SK-MEL-5 (cell line): ENCODE results near the gene STK17B. TPM values are rescaled to one million over a fixed set of nuclear protein-coding genes. Genes with fewer than 3 reads are reported as not detected.

ENCODE experiments used
- DNase-seq: peaks from one replicate; pipeline ENCODE4 v3.0.0-alpha.2; 2016; ENCODE audit warnings: low read depth, low spot score
- in situ Hi-C: cut with HindIII; loops from 2 replicates; pipeline ENCODE4 v1.10.0; 2016; ENCODE audit warnings: low sequenced_read_pairs, high pct_unique_total_duplicates, low pct_unique_long_range_greater_than_20kb
- polyA plus RNA-seq, 2 experiments: library from polyadenylated mRNA; depleted of rRNA; stranded (reverse); fragments of >200 nt; gene quantifications; 2 replicates each; pipeline ENCODE4 v1.2.3, GENCODE V29; 2015
- total RNA-seq: library from RNA; depleted of rRNA; stranded (reverse); fragments of >200 nt; shearing (Covaris generic); gene quantifications from 2 replicates; pipeline ENCODE4 v1.2.3, GENCODE V29; 2014; rRNA removed

STK17B gene
- 6.5 and 6.7 TPM in 2 replicates for total RNA-seq
- polyA plus RNA-seq (2015; cell fraction: cytosol; rRNA removed), result 3.1 and 3.7 TPM in 2 replicates
- polyA plus RNA-seq (2015; cell fraction: nucleus; rRNA removed), result 2.9 and 10.2 TPM in 2 replicates

DNA sequence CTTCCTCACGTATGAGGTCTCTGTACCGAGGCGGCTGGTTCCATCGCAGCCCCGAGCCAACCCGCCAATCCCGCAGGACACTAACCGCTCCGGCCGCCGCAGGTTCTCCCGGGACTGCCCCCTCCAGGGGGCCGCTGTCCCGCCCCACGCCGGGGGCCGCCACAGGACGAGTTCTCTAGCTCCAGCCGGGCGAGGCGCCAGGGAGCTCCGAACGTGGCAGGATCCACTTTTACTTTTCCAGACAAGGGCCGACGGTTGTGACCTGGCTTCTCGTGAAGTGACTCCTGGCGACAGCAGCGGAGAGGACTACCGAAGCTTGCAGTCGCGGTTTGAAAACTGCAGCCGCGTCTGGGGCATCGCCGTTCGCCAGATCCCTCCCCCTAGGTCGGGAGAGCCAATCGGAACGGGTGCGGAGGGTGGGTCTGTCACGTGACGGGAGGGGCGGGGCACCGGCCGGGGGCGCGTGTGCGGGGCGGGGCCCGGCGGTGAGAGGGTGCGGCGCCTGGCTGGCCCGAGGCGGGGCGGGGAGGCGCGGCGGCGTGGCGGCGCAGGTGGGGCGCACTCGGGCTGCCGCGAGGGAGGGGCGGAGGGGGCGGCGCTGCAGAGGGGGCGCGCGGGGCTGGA, at the start of gene STK17B:
Gene STK17B, minus strand, starts transcription at position 331 of the 624 bp plus-strand sequence. CDS start 8,195 bp downstream, outside the sequence.
- peak; percentile 91 for DNase-seq
- in situ Hi-C loops, result no loop called here

DNA sequence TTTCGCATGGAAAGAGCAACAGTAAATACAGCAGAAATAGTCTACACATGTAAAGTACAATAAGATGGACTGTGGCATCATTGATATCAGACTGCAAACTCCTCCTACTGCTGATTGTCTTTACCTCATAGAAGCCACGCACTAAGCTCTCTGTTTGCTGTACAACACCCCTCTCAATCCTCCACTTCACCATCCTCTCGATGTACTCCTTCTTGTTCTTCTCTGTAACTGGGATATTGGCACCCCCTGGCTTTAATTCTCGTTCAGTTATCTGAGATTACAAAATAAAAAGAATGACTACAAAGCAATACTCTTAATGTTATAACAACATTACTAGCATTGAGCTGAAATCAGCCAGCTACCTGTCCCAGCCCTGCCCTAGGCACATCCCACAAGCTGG, 49.3 kb upstream of the STK17B start:
- in situ Hi-C loops, result no loop called here
- DNase-seq, result no peak

DNA sequence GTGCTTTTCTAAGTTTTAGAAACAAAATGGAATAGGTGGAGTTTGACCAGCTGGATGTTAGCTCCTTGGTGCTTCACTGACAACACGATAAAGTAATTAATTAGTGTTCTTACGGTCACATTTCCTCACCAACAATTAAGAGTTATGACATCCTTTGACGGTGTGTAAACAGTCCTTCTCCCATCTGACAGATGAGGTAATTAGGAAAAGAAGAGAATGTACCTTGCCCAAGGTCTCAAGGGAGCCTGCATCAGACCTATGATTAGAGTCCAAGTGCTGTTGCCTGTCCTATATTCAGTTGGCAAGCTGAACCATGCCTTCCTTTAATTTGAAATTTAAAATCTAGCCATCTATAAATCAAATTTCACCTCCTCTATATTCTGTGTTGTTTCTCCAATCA, 48.3 kb upstream of the STK17B start:
- in situ Hi-C loops, result no loop called here
- no peak for DNase-seq

DNA sequence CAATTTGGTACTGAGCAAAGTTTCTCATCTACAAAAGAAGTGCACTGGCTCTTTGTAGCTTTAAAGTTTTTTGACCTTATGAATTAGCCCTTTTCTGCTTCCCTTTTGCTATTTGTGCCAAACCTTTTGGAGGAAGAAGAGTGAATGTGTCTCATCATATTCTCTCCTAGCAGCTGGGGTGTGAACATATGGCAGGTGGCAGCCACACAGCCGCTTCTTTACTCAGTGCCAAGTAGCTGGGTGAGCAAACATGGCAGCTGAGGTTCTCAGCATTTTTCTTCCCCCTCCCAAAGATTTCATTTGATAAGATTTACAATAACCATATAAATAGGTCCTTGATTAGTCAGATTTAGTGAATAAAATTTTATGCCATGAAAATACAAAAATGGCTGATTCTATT, 46.7 kb upstream of the STK17B start:
- in situ Hi-C loops, result no loop called here

DNA sequence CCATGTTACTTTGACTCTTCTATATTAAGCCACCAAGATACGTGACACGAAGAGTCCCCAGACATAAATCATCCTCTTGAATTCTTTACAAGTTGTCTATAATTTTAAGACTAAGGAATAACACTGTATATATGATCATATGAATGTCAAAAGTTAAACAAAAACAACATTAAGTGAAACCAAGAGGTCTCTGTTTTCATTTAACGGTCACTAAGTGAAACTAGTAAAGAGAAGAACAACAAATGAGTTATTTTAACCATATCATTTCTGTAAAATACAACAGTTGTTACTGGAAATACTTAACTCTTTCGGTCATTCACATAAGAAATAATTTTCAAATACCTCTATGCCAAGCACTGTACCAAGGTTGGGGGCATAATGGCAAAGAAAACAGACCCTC, 45.7 kb upstream of the STK17B start:
- in situ Hi-C loops, result no loop called here
- DNase-seq, result no peak

More for the DNA sequence above, 46.7 kb upstream of the STK17B start:
- no peak for DNase-seq

DNA sequence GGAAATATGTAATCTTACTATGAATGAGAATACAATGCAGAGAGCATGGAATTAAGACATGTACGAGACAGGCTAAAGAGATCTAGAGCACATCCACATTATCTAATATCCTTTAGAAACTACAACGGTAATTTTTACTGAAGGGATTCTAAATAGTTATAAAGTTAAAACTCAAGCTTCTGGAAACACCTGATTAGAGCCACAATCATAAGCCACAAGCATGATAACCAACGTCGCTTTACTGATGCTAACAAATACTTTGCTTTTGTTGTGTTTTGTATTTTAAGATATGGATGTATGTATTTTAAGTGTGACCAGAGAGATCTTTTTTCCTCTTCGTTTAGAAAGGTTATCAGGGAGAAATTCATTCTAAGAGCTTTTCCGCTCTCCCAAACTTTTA, 44.0 kb upstream of the STK17B start:
- in situ Hi-C loops, result no loop called here
- no peak for DNase-seq

DNA sequence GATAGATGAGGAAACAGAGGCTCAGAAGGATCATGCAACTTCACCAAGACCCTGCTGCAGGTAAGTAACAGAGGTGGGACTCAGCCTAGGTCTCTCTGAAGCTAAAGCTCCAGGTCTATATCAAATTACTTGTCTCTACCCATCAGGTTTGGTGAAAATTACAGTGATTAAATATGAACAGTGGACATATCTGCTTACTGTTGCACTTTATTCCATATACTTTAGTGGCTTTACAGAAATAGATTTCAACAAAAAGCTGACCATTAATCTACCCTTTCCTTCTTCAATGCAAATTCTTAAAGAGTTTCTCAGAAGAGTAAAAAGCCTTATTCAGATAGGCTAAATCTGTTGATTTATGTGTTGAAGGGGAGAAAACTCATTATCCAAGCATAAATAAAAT, 42.8 kb upstream of the STK17B start:
- in situ Hi-C loops, result no loop called here
- no peak for DNase-seq

DNA sequence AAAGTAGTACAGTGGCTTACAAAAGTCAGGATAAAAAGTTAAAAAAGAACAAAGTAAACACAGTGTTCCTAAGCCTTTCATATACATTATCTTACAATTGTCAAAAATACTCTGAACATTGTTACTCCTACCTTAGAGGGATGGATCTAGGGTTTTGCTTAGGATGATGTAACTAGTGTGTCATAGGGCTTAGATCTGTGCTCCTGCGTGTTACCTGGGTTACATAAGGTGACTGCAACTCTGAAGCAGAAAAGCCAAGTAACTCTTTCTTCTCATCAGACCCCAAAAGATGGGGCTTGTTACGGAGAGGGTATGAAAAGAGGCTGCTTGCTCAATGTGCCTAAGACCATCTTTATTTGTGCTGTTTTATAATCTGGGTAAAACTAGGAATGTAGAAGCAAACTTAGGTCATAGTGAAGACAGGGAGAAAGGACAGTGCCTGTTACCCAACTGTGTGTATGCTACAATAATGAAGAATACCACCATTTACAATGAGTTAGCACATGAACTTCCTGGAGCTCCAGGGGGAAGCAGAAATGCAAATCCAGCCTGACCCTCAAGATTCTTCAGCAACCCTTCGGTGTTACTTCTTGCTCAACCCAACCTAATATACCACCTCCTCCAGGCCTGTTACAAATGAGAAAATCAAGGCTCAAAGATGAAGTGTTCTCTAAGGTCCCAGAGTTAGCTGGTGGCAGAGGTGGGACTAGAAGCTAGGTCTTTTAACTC, 42.0 kb upstream of the STK17B start:
- in situ Hi-C loops, result no loop called here
- no peak for DNase-seq

DNA sequence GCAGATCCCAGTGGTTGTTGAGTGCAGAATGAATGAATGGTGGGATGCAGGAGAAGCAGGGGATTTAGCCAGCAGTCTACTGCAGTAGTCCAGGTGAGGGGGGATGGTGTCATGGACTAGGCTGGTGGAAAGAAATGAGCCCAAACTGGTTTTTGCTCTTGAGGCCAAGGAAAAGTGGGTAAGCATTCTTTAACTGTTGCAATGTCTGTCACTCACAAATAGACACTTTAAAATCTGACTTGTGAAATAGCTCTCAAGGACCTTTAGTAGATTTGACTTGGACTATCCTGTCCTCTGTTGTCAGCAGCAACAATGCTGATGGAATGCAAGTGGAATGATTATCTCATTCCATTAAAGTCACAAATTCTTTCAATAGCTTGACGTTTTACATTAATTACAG, 37.5 kb upstream of the STK17B start:
- in situ Hi-C loops, result no loop called here
- DNase-seq, result no peak

DNA sequence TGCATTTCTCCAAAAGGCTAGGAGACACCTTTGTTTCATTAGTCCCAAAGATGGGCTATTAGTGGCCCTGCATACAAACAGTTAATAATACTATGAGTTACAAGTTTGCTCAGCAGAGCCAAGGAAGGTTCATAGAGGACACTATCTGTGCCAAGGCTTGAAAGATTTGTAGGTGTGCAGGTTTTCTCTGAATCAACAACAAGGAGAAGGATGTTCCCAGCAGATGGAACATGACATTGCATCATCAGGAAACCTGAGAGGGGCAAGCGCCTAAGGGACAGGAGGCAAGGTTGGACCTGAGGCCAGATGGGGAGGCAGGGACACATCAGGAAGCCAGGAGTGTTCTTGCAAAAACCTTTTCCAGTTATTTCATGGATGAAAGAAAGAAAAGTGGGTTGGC, 35.4 kb upstream of the STK17B start:
- in situ Hi-C loops, result no loop called here
- no peak for DNase-seq

DNA sequence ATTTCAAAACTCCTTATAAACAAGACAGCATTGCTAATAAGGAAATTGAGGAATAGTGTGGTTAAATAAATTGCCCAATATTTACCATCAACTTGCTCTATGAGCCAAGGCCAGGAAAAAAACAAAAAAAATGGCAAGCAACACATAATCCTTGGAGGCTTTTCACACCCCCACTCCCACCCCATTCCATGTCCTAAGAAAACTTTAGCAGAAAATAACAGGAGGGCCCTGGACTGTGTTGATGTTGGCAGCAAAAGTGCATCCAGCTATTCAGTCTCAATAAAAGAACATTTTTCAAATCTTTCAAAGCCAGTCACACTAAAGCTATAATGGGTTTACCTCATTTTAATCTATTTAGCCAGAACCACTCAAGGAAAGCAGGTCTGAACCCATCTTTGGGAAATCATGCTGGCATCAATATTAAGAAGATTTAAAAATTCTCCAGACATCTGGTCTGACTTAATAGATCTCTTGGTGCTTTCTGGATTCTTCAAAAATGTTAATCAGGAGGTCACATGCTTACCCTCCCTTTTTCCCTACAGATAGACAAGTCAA, 34.6 kb upstream of the STK17B start:
- DNase-seq, result no peak
- in situ Hi-C loops, result no loop called here

DNA sequence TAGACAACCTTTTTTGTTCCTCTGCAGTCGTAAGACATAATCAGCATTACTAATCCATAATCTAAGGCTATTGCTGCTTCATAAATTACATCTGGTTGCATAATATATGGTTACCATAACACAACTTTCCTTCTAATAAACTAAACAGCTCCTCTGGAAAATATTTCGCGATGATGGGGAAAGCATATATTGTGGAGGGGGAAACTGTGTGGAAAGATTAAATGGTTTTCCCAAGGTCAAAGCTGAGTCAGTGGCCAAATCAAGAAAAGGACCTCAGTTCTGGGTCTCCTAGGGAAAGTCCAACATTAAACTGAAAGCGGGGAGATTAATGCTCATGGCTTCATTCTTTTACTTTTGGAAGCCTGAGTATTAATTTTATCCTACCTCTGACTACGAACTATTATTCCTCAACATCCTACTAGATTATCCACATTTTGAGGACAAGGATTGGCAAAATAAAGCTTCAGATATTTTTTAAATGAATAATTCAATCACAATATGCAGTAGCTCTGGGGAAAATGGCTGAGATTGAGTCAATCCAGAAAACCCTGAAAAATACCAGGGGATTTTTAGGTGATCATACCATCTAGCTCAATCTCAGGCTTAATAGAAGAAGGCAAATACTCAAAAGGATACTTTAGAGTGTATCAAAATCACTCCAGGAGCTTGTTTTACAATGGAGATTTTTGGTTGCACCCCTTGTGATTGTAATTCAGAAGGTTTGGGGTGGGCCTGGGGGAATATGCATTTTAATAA, 33.8 kb upstream of the STK17B start:
- in situ Hi-C loops, result no loop called here

DNA sequence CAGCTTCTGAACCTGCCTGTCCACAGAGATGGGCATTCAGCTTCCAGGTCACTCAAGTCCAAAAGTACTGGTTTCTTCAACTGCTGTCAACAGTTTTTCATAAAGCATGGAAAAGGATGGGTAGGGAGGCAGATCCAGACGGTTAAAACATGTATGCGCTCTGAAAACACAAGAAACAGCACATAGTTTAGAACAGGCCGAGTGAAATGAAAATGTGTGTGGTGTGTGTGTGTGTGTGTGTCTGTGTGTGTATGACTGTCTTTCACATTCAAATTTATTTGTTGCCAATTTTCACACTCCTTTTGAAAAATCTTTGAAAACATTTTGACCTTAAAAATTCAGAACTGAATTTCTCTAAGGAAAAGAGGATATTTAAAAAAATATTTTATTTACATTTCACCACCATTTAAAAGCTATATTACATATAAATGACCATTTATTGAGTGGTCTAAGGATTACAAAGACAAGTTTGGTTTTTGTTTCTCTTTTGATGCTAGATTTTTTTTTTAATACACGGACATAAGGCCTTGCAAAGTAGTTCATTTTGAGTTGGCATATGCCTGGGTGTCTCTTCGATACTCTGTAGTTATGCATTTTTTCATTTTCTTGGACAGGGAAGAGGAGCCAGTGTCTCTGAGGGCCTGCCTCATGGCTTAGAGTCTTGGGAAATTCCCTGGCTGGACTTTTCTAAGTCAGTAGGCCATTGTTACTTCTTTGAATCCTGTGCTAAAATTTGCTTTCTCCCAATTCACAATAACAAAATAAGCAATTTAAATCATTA, 30.0 kb upstream of the STK17B start:
- DNase-seq, result no peak
- in situ Hi-C loops, result no loop called here

More for the DNA sequence above, 33.8 kb upstream of the STK17B start:
- DNase-seq, result no peak

DNA sequence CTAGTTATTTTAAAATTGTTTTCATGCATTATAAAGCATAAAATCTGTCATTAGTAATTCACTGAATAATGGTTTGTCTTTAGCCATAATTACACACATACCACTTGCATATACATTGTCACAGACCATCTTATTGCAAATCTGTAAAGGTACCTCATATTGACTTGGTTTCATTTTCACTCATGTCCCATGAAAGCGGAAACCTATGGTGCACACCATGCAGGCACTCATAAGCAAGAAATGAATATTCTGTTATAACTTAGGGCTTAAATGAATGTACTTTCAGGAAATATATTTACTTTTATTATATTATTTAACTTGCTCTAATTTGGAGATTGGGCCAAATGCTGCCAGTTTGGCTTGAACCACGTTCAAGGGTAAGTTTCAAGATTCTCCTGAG, 29.2 kb upstream of the STK17B start:
- DNase-seq, result no peak
- in situ Hi-C loops, result no loop called here

DNA sequence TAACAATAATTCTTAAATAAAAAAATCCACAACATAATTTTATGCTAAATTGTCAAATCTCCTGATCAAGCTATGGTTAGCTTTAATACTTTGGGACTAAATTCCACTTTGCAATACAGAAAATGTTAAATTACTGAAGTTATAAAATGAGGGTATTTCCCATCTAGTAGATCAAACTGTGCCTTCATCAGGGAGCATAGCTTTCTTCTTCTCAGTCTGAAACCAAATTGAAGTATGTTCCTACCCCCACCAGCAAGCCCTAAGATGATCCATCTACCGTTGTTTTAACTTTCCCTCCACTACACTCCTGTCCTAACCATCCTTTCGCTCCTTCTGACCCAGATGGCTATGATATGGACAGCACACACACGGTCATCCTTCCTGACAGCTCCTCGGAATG, 24.4 kb upstream of the STK17B start:
- in situ Hi-C loops, result no loop called here
- no peak for DNase-seq

DNA sequence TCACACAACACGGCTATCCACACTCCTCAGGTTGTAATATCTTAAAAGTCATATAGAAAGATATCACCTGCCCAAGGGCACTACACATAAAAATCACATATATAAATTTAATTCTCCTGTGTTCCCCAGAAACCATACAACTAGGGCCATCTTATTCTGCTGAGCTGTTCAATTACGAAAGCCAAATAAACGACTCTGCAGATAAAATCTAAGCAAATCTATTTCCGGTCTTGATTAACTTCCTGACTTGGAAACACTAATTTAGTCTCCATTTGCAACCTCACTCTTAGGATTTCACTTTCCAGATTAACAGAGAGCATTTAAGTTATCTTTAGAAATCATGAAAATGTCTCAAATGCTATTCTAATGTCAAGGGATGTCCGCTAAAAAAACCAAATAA, 23.9 kb upstream of the STK17B start:
- in situ Hi-C loops, result no loop called here
- no peak for DNase-seq

DNA sequence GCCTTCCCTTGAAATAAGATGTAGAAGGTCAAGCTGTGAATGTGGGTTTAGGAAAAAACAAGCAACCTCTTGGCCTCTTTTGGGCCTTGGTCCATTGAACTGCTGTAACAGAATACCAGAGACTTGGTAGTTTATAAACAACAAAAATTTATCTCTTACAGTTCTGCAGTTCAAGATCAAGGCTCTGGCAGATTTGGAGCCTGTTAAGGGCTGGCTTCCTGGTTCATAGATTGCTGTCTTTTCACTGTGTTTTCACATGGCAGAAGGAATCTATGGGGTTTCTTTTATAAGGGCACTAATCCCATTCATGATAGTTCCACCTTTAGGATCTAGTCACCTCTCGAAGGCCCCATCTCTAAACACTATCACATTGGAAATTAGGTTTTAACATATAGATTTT, 20.2 kb upstream of the STK17B start:
- no peak for DNase-seq
- in situ Hi-C loops, result no loop called here
